Peyer's patch (tissue), 4 donors: Measurements from ENCODE around the gene HMCES. TPM values are rescaled to one million over a fixed set of nuclear protein-coding genes. Genes with fewer than 3 reads are reported as not detected.
"Not testable (repeated sequence)": the region's sequence is repeated elsewhere in the genome, so short reads cannot be mapped to it uniquely, and the experiment has no call there.

ENCODE experiments used
- DNase-seq, 3 donors: peaks; one replicate each; pipeline ENCODE4 v3.0.0-alpha.2; 2017 to 2019
- H3K27ac ChIP-seq, 4 donors: fragments of 200-600 bp; sonication (generic); one replicate each; pipeline ENCODE4 v1.5.1; 2016 to 2019
- H3K27me3 ChIP-seq, 2 donors: fragments of 200-600 bp; sonication (generic); one replicate each; pipeline ENCODE4 v1.5.1; 2019
- H3K36me3 ChIP-seq, 3 donors: fragments of 200-600 bp; sonication (generic); one replicate each; pipeline ENCODE4 v1.5.1; 2016 to 2019
- H3K4me1 ChIP-seq, 4 donors: fragments of 200-600 bp; sonication (generic); one replicate each; pipeline ENCODE4 v1.5.1; 2016 to 2019
- H3K4me3 ChIP-seq, 4 donors: fragments of 200-600 bp; sonication (generic); 1 replicate in 3 of 4; 2 replicates in 1 of 4; pipeline ENCODE4 v1.5.1; 2016 to 2019; ENCODE audit warnings: mild to moderate bottlenecking in 1 of 4
- H3K9me3 ChIP-seq, 4 donors: fragments of 200-600 bp; sonication (generic); one replicate each; pipeline ENCODE4 v1.5.1; 2016 to 2019; ENCODE audit warnings: mild to moderate bottlenecking in 1 of 4
- POLR2A ChIP-seq, 2 donors: fragments of 450-650 bp; IDR thresholded peaks; one replicate each; pipeline ENCODE4 v1.5.1; 2017; ENCODE audit warnings: antibody characterized with exemption in 2 of 2, mild to moderate bottlenecking in 2 of 2, moderate library complexity in 2 of 2
- total RNA-seq, 4 donors: library from RNA; depleted of rRNA; stranded (reverse); fragments of >200 nt; gene quantifications; one replicate each; pipeline ENCODE4 v1.1.0, GENCODE V29; 2016
- TF ChIP-seq, protein P1 (sequence below), 6 experiments: fragments of 450-650 bp in 4 of 6; fragments of 200-600 bp in 2 of 6; sonication (generic) in 1 of 6; IDR thresholded peaks; one replicate each; pipeline ENCODE4 v1.5.1; 2017 to 2019; ENCODE audit warnings: antibody characterized with exemption in 6 of 6, mild to moderate bottlenecking in 3 of 6, moderate library complexity in 1 of 6

The HMCES gene
- total RNA-seq, 4 donors from 2014 or later, result 22.2 to 29.7 (median 24.2) TPM

GRCh38 chr3:129245141-129245540 lies 33.5 kb upstream of the HMCES start:
- H3K4me3 ChIP-seq, result no peak overlapping the region
- no peak for DNase-seq
- H3K27me3 ChIP-seq, result no peaks in the 10 kb centered on the region
- TF ChIP-seq, protein P1, sequence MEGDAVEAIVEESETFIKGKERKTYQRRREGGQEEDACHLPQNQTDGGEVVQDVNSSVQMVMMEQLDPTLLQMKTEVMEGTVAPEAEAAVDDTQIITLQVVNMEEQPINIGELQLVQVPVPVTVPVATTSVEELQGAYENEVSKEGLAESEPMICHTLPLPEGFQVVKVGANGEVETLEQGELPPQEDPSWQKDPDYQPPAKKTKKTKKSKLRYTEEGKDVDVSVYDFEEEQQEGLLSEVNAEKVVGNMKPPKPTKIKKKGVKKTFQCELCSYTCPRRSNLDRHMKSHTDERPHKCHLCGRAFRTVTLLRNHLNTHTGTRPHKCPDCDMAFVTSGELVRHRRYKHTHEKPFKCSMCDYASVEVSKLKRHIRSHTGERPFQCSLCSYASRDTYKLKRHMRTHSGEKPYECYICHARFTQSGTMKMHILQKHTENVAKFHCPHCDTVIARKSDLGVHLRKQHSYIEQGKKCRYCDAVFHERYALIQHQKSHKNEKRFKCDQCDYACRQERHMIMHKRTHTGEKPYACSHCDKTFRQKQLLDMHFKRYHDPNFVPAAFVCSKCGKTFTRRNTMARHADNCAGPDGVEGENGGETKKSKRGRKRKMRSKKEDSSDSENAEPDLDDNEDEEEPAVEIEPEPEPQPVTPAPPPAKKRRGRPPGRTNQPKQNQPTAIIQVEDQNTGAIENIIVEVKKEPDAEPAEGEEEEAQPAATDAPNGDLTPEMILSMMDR (IDR thresholded peaks at IDR 0.05), result no peak
- TF ChIP-seq POLR2A (IDR thresholded peaks at IDR 0.05), result no peak
- peaks cover 2 to 20% (median 5%) of the 10 kb centered on the region in 4 donors for H3K4me1 ChIP-seq
- H3K36me3 ChIP-seq, result no peaks in the 10 kb centered on the region
- no peak overlapping the region for H3K27ac ChIP-seq
- H3K9me3 ChIP-seq, result no peaks in the 10 kb centered on the region

GRCh38 chr3:129245641-129246306 lies 32.9 kb upstream of the HMCES start:
- H3K4me3 ChIP-seq, H3K36me3 ChIP-seq, H3K9me3 ChIP-seq, H3K27ac ChIP-seq, H3K27me3 ChIP-seq: not testable (repeated sequence)
- peaks cover 3 to 25% (median 7%) of the 10 kb centered on the region in 4 donors for H3K4me1 ChIP-seq
- peak; percentile 62 to 85 (median 67) for DNase-seq
- TF ChIP-seq, protein P1 (IDR thresholded peaks at IDR 0.05), result peak; percentile 84 to 98 (median 92)

DNA sequence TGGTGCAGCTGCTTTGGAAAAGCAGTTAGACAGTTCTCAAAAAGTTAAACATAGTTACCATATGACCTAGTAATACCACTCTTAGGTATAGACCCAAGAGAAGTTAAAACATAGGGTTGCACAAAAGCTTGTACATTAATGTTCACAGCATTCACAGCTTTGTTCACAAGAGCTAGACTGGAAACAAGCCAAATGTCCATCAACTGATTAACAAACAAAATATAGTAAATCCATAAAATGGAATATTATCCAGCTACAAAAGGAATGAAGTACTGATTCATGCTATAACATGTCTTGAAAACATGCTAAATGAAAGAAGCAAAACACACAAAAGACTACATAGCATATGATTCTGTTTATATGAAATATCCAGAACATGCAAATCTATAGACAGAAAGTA lies 32.0 kb upstream of the HMCES start:
- TF ChIP-seq POLR2A (IDR thresholded peaks at IDR 0.05), result no peak
- TF ChIP-seq, protein P1 (IDR thresholded peaks at IDR 0.05), result no peak
- DNase-seq, result no peak
- Histone ChIP-seq H3K4me3 (no peak overlapping the region), H3K36me3 (peaks cover 0 to 4% (median 0%) of the 10 kb centered on the region in 3 donors), H3K27ac (no peak overlapping the region), H3K4me1 (peaks cover 3 to 25% (median 8%) of the 10 kb centered on the region in 4 donors), H3K27me3 (no peaks in the 10 kb centered on the region), H3K9me3 (no peaks in the 10 kb centered on the region)

DNA sequence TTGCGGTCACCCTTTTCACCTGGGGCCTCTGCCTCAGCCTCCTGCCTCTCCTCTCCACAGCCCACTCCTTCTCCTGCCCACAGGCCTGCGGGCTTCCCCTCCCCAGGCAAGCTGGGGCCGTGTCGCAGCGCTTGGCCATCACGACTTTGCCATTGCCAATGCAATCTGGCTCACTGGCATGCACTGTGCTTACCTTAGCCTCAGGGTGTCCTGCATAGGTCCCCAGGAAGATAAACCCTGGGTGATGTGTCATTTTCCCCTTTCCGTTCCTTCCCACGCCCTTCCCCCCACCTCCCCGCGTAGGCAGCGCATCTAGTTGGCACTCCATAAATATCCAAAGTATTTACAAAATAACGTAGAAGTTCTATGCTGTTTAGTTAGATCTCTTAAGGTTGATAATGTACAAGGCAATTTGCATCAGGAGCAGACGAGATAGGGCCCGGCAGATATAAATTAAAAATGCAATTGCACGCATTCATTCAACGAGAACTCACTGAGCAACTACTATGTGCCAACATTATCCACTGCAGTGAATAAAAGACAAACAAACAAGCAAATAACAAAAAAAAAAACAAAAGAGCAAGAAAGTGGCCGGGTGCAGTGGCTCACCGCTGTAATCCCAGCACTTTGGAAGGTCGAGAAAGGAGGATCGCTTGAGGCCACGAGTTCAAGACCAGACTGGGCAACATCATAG lies 30.2 kb upstream of the HMCES start:
- no peak for DNase-seq

DNA sequence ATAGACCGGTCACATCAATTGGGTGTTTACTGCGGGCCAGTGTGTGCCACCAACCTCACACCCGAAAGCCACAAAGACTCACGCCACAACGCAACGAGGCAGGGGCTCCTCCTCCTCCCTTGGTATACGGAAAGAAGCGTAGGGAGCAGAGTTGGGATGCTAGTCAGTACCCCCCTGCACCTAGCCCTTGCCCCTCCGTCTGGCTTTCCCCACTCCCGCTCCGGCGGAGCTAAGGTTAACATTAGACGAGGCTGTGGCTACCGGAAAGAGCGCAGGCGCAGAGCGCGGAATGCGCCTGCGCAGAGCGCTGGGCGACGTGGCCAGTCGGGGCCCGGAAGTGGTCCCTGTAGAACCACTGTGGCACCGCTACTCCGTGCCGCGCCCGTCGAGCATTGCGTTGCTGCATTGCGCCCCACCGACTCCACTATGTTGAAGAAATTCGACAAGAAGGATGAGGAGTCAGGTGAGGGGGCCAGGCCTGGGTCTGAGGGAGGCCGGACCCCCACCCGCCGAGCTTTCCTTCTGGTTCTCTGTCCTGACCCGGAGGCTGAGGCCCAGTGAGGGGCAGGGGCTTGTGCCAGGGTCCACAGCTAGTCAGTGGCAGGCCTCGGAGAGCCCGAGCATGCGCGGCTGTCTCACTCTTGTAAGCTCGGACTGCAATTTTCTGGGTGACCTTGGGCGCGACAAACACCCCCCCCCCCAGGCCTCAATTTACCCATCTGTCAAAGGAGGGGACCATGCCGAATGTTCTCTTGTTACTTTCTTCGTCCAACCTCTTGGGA lies 29.2 kb upstream of the HMCES start, which contains the start of gene COPG1:
Gene COPG1, plus strand, starts transcription at position 323 of the 782 bp plus-strand sequence. Its CDS starts 104 bp downstream, at position 427.
- Histone ChIP-seq H3K27ac (peak within 1 kb of the TSS; percentile 79 to 90 (median 88)), H3K36me3 (peaks cover 0 to 33% (median 0%) of the 10 kb centered on the region in 3 donors), H3K4me1 (peaks cover 3 to 25% (median 8%) of the 10 kb centered on the region in 4 donors), H3K9me3 (no peaks in the 10 kb centered on the region), H3K27me3 (no peaks in the 10 kb centered on the region), H3K4me3 (peak within 1 kb of the TSS; percentile 84 to 98 (median 88))
- DNase-seq, result peak; percentile 78 to 94 (median 89)
- TF ChIP-seq POLR2A (IDR thresholded peaks at IDR 0.05), result peak; percentile 93
- TF ChIP-seq, protein P1 (IDR thresholded peaks at IDR 0.05), result peak in 1 of 6 experiments; percentile 2

More for the DNA sequence above, 30.2 kb upstream of the HMCES start:
- no peaks in the 10 kb centered on the region for H3K27me3 ChIP-seq
- H3K36me3 ChIP-seq, result peaks cover 0 to 22% (median 0%) of the 10 kb centered on the region in 3 donors
- peak overlapping the region; percentile 84 to 98 (median 88) for H3K4me3 ChIP-seq
- TF ChIP-seq, protein P1 (IDR thresholded peaks at IDR 0.05), result no peak
- TF ChIP-seq POLR2A (IDR thresholded peaks at IDR 0.05), result no peak
- peak overlapping the region in 3 of 4 donors; percentile 79 to 89 (median 86) for H3K27ac ChIP-seq
- no peaks in the 10 kb centered on the region for H3K9me3 ChIP-seq
- H3K4me1 ChIP-seq, result peaks cover 3 to 25% (median 8%) of the 10 kb centered on the region in 4 donors
